Activated CD8-positive, alpha-beta T cell treated with anti-CD3 and anti-CD28 coated beads for 36 hours (primary cell): ENCODE data around the gene ANKRD44. TPM values are rescaled to one million over a fixed set of nuclear protein-coding genes. Genes with fewer than 3 reads are reported as not detected.
"Not testable (repeated sequence)": the region's sequence is repeated elsewhere in the genome, so short reads cannot be mapped to it uniquely, and the experiment has no call there.

ENCODE experiments used
- ATAC-seq: fragments of 200-7000 bp; cut with Tn5 transposase; one replicate; pipeline ENCODE4 v1.10.0; 2021; ENCODE audit warnings: mild to moderate bottlenecking, moderate library complexity
- CTCF ChIA-PET: fragments of 350-600 bp; sonication (Branson Sonifier 250); formaldehyde crosslinking; loops from one replicate; lab custom pipeline; 2021; ENCODE audit warnings: antibody characterized with exemption; lab: Charles Lee
- POLR2A ChIA-PET: fragments of 350-600 bp; sonication (Branson Sonifier 250); formaldehyde crosslinking; loops from one replicate; lab custom pipeline; 2021; ENCODE audit warnings: antibody characterized with exemption; lab: Charles Lee
- DNase-seq: peaks from one replicate; pipeline ENCODE4 v3.0.0-alpha.2; 2020
- H3K27ac Mint-ChIP-seq: one replicate; pipeline ENCODE4 v1.8.0; 2021; ENCODE audit warnings: mild to moderate bottlenecking, mixed read lengths
- H3K27me3 Mint-ChIP-seq: one replicate; pipeline ENCODE4 v1.8.0; 2021; ENCODE audit warnings: mixed read lengths
- H3K36me3 Mint-ChIP-seq: one replicate; pipeline ENCODE4 v1.8.0; 2021; ENCODE audit warnings: low read depth, mixed read lengths
- H3K4me1 Mint-ChIP-seq: one replicate; pipeline ENCODE4 v1.8.0; 2021; ENCODE audit warnings: low read depth, mixed read lengths
- H3K4me3 Mint-ChIP-seq: one replicate; pipeline ENCODE4 v1.8.0; 2021; ENCODE audit warnings: mild to moderate bottlenecking, moderate library complexity, mixed read lengths
- H3K9me3 Mint-ChIP-seq: one replicate; pipeline ENCODE4 v1.8.0; 2021; ENCODE audit warnings: mixed read lengths
- CTCF ChIP-seq: fragments of 200-600 bp; IDR thresholded peaks from one replicate; pipeline ENCODE4 v1.8.0; 2022; ENCODE audit warnings: antibody characterized with exemption, mild to moderate bottlenecking
- intact Hi-C: fragments of 100-400 bp; cut with micrococcal nuclease; formaldehyde crosslinking; loops from one replicate; pipeline ENCODE4 v1.10.0; 2022
- total RNA-seq, 2 experiments: library from RNA; stranded (reverse); gene quantifications; one replicate each; pipeline ENCODE4 v1.2.3, GENCODE V29; 2021

The ANKRD44 gene
- total RNA-seq, 2 experiments from 2014 or later: 131 to 132 TPM

- Mint-ChIP-seq H3K4me1 (no peaks in the 10 kb centered on the region), H3K4me3 (no peak overlapping the region), H3K9me3 (no peaks in the 10 kb centered on the region), H3K36me3 (peaks cover 35% of the 10 kb centered on the region), H3K27me3 (no peaks in the 10 kb centered on the region), H3K27ac (peak overlapping the region; percentile 36)
- POLR2A ChIA-PET: no interaction called here
- ATAC-seq: no peak
- CTCF ChIA-PET: interaction anchor here (1.2 to 2.7 kb wide), 4 partner anchors 15 to 32 kb away, joined by 3 to 6 read pairs (median 6); no protein-coding TSS in a partner anchor
- no peak for DNase-seq
- no peak for TF ChIP-seq CTCF
- intact Hi-C loops: loop anchor here (5.0 kb wide), 1 partner anchor 364 kb away; no protein-coding TSS in a partner anchor
Measured at GRCh38 chr2:197013098-197013497, 297.5 kb downstream of the ANKRD44 start.

- intact Hi-C loops: loop anchor here (5.0 kb wide), 1 partner anchor 365 kb away; no protein-coding TSS in a partner anchor
- ChIA-PET CTCF (interaction anchor here (0.6 to 3.4 kb wide), 29 partner anchors 8 to 505 kb away, joined by 3 to 12 read pairs (median 4); no protein-coding TSS in a partner anchor), POLR2A (no interaction called here)
- no peak overlapping the region for H3K4me3 Mint-ChIP-seq
- peaks cover 37% of the 10 kb centered on the region for H3K36me3 Mint-ChIP-seq
- peak; percentile 83 for ATAC-seq
- no peaks in the 10 kb centered on the region for H3K4me1 Mint-ChIP-seq
- TF ChIP-seq CTCF: peak; percentile 83
- H3K9me3 Mint-ChIP-seq: no peaks in the 10 kb centered on the region
- DNase-seq: peak; percentile 29
- H3K27ac Mint-ChIP-seq: peak overlapping the region; percentile 81
- no peaks in the 10 kb centered on the region for H3K27me3 Mint-ChIP-seq
Measured at GRCh38 chr2:197011801-197012641, 298.6 kb downstream of the ANKRD44 start.

- no peak overlapping the region for H3K4me3 Mint-ChIP-seq
- no peaks in the 10 kb centered on the region for H3K9me3 Mint-ChIP-seq
- TF ChIP-seq CTCF: no peak
- CTCF ChIA-PET: interaction anchor here (0.6 to 3.4 kb wide), 21 partner anchors 8 to 367 kb away, joined by 3 to 12 read pairs (median 4); no protein-coding TSS in a partner anchor
- DNase-seq: no peak
- ATAC-seq: no peak
- H3K27ac Mint-ChIP-seq: peak overlapping the region; percentile 9
- no peaks in the 10 kb centered on the region for H3K4me1 Mint-ChIP-seq
- POLR2A ChIA-PET: interaction anchor here (0.6 kb wide), 1 partner anchor 68 kb away, joined by 3 read pairs; no protein-coding TSS in a partner anchor
- peaks cover 45% of the 10 kb centered on the region for H3K36me3 Mint-ChIP-seq
- intact Hi-C loops: loop anchor here (5.0 kb wide), 1 partner anchor 366 kb away; no protein-coding TSS in a partner anchor
- no peaks in the 10 kb centered on the region for H3K27me3 Mint-ChIP-seq
Measured at GRCh38 chr2:197011021-197011417, 299.6 kb downstream of the ANKRD44 start.

GRCh38 chr2:197010200-197011020, 300.2 kb downstream of the ANKRD44 start:
- CTCF ChIA-PET: interaction anchor here (1.0 to 3.4 kb wide), 10 partner anchors 18 to 368 kb away, joined by 3 to 12 read pairs (median 4); no protein-coding TSS in a partner anchor
- Mint-ChIP-seq H3K27me3 (no peaks in the 10 kb centered on the region), H3K9me3 (no peaks in the 10 kb centered on the region), H3K36me3 (peaks cover 44% of the 10 kb centered on the region), H3K27ac (no peak overlapping the region), H3K4me3 (no peak overlapping the region), H3K4me1 (no peaks in the 10 kb centered on the region)
- intact Hi-C loops: loop anchor here (5.0 kb wide), 1 partner anchor 367 kb away; no protein-coding TSS in a partner anchor
- no peak for ATAC-seq
- no peak for TF ChIP-seq CTCF
- DNase-seq: no peak
- POLR2A ChIA-PET: interaction anchor here (0.6 to 1.4 kb wide), 3 partner anchors 23 to 83 kb away, joined by 3 to 5 read pairs (median 3); partner anchors contain the start of gene PGAP1

GRCh38 chr2:197008741-197009341, 301.7 kb downstream of the ANKRD44 start:
- H3K4me3 Mint-ChIP-seq, H3K27ac Mint-ChIP-seq, intact Hi-C loops, H3K9me3 Mint-ChIP-seq, ATAC-seq, DNase-seq, H3K4me1 Mint-ChIP-seq, H3K27me3 Mint-ChIP-seq: not testable (repeated sequence)
- ChIA-PET CTCF (interaction anchor here (3.4 kb wide), 1 partner anchor 28 kb away, joined by 12 read pairs; no protein-coding TSS in a partner anchor), POLR2A (interaction anchor here (1.0 to 1.4 kb wide), 3 partner anchors 16 to 82 kb away, joined by 3 to 5 read pairs (median 3); partner anchors contain the start of gene PGAP1)
- H3K36me3 Mint-ChIP-seq: peaks cover 44% of the 10 kb centered on the region
